Heart left ventricle (tissue), 13 donors: ENCODE measurements around the gene TCP10L.
A peak's percentile ranks its signal among the peaks of the same experiment; 100 is the strongest.

ENCODE experiments used
- POLR2A ChIP-seq, 2 donors: fragments of 450-650 bp; IDR thresholded peaks; one replicate each; pipeline ENCODE4 v1.6.1; 2017; ENCODE audit warnings: antibody characterized with exemption in 2 of 2, mild to moderate bottlenecking in 2 of 2, moderate library complexity in 2 of 2
- TF ChIP-seq, protein P1 (sequence below), 12 donors: fragments of 200-600 bp; sonication (generic) in 4 of 12; IDR thresholded peaks; one replicate each; pipeline versions ENCODE4 v1.5.0 to v1.8.0; 2018 to 2022; ENCODE audit warnings: antibody characterized with exemption in 12 of 12, mild to moderate bottlenecking in 5 of 12
- donor health status: ischemic (EF 13 %, LVEDD 7.1; RV severe dilation, severe dysfunction).
- donor health status: DM: no; HTN: yes; CAD: no.
- donor health status: DM: no; HTN: no; CAD: no.
- donor health status: ischemic (EF 25% LVEDD 6.9; RV normal size, moderate dysfunction).
- donor health status: ischemic (EF 25% LVEDD 5.7; RV mildly dilated, moderate dysfunction).
- donor health status: ischemic (EF 35%, LVEDD 5.7; RV mildly dilated, moderate dysfunction).
- donor health status: nonischemic (EF 11% LVEDD 7.7; RV severe dilation, severe dysfunction).
- donor health status: DM: yes; HTN: yes; CAD: no.
- donor health status: PGD.
- donor health status: ischemic (EF 29% LVEDD 5.4; RV normal size, mild dysfunction).
- donor health status: nonischemic (EF 23%, LVEDD 6.1; RV moderate dilation, normal function).

DNA sequence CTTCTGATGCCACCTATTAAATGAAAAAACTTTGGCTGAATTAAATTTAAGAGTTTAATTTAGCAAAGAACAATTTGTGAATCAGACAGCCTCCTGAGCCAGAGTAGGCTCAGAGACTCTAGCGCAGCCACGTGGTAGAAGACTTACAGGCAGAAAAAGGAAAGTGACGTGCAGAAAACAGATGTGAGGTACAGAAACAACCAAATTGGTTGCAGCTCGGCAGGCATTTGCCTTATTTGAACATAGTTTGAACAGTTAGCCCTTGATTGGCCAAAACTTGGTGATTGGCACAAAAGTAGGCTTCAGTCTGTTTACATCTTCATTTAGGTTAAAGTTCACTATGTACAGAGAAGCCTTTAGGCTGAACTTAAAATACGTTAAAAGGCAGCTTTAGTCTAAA, 22.9 kb downstream of the TCP10L start:
- no peak for TF ChIP-seq POLR2A (IDR thresholded peaks at IDR 0.05)
- TF ChIP-seq, protein P1, sequence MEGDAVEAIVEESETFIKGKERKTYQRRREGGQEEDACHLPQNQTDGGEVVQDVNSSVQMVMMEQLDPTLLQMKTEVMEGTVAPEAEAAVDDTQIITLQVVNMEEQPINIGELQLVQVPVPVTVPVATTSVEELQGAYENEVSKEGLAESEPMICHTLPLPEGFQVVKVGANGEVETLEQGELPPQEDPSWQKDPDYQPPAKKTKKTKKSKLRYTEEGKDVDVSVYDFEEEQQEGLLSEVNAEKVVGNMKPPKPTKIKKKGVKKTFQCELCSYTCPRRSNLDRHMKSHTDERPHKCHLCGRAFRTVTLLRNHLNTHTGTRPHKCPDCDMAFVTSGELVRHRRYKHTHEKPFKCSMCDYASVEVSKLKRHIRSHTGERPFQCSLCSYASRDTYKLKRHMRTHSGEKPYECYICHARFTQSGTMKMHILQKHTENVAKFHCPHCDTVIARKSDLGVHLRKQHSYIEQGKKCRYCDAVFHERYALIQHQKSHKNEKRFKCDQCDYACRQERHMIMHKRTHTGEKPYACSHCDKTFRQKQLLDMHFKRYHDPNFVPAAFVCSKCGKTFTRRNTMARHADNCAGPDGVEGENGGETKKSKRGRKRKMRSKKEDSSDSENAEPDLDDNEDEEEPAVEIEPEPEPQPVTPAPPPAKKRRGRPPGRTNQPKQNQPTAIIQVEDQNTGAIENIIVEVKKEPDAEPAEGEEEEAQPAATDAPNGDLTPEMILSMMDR (IDR thresholded peaks at IDR 0.05): peak; percentile 37 to 81 (median 58)
